RWPE1 (cell line): ENCODE measurements around the gene SH3GL3.

Experiments used
- CTCF ChIA-PET: fragments of 350-600 bp; sonication (Branson Sonifier 250); formaldehyde crosslinking; extraction: SDS; loops from one replicate; lab custom pipeline; 2021; lab: Yijun Ruan, JAX
- POLR2A ChIA-PET: fragments of 400-600 bp; formaldehyde crosslinking; extraction: SDS; loops from one replicate; lab custom pipeline; 2020; ENCODE audit warnings: antibody characterized with exemption; ENCODE audit not compliant: low non-redundant PET; lab: Yijun Ruan, JAX
- DNase-seq: peaks from one replicate; pipeline ENCODE4 v3.0.0; 2012; ENCODE audit warnings: low spot score
- H3K27ac ChIP-seq: fragments of 450-650 bp; 2 replicates; pipeline ENCODE4 v1.5.1; 2017
- CTCF ChIP-seq: fragments of 450-650 bp; conservative IDR thresholded peaks from 2 replicates; pipeline ENCODE4 v1.5.1; 2017; ENCODE audit warnings: low read depth, mild to moderate bottlenecking

SH3GL3 gene

GRCh38 chr15:83567318-83567717, 120.2 kb downstream of the SH3GL3 start:
- no peak for DNase-seq
- CTCF ChIA-PET = interaction anchor here (0.6 to 0.7 kb wide), 3 partner anchors 76 to 468 kb away, joined by 4 read pairs; no protein-coding TSS in a partner anchor
- H3K27ac ChIP-seq = no peak overlapping the region
- TF ChIP-seq CTCF = no peak
- POLR2A ChIA-PET = no interaction called here

DNA sequence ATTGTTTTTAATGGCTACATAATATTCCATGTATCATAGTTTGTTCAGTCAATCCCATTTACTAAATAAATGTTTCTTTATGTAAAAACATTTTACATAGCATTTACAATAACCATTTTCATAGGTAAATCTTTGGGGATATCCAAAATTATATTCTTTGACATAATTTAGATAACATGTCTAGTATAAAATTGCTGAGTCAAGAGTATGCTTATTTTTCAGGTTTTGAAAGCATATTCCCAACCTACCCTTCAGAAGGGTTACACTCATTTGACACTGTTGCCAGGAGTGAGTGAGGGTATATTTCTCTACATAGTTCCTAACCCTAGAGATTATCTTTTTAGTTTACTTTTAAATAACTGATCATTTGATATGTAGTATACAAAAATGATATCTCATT, 122.2 kb downstream of the SH3GL3 start:
- no peak overlapping the region for H3K27ac ChIP-seq
- no peak for TF ChIP-seq CTCF
- ChIA-PET POLR2A (no interaction called here), CTCF (no interaction called here)
- DNase-seq = no peak

GRCh38 chr15:83570756-83571155, 123.6 kb downstream of the SH3GL3 start:
- ChIA-PET CTCF (interaction anchor here (1.5 kb wide), 1 partner anchor 9 kb away, joined by 7 read pairs; no protein-coding TSS in a partner anchor), POLR2A (no interaction called here)
- H3K27ac ChIP-seq = no peak overlapping the region
- DNase-seq = no peak
- no peak for TF ChIP-seq CTCF

DNA sequence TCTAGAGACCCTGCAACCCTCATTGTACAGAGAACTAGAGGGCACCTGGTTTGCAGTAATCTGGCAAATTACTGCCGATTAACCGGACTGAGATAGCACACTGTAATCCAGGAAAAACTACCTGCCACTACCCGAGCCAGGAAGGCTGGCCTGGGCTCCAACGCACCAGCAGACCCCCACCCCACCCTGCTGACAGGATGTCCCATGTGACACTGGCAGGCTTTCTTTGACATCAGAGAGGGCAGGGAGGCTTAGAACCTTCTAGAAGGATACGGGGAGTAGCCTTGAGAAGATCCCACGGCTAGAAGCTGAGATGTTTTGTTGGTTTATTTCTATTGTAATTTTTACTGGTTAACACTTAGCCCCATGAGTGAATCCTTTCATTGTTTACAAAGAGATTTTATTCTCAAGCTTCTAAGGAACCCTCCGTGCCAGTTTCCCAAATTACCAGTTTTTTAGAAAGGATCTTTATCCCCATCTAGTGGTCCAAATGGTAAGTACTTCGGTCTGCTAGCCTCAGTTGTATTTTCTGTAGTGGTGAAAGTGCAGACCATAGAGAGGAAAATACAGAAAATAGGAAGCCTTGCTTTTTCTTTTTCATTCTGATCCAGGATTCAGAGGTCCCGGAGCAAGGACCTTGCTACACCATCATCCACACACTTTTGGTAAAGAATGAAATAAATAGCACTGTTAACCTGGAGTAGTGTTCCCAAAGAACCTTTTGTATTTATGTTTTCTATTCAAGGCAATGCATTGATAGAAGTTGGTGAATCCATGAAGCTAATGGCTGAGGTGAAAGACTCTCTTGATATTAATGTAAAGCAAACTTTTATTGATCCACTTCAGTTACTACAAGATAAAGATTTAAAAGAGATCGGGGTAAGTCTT, 124.9 kb downstream of the SH3GL3 start:
- peak; percentile 83 for TF ChIP-seq CTCF
- ChIA-PET CTCF (interaction anchor here (0.6 to 1.7 kb wide), 11 partner anchors 10 to 558 kb away, joined by 3 to 8 read pairs (median 4); no protein-coding TSS in a partner anchor), POLR2A (no interaction called here)
- peak; percentile 48 for DNase-seq
- no peak overlapping the region for H3K27ac ChIP-seq

DNA sequence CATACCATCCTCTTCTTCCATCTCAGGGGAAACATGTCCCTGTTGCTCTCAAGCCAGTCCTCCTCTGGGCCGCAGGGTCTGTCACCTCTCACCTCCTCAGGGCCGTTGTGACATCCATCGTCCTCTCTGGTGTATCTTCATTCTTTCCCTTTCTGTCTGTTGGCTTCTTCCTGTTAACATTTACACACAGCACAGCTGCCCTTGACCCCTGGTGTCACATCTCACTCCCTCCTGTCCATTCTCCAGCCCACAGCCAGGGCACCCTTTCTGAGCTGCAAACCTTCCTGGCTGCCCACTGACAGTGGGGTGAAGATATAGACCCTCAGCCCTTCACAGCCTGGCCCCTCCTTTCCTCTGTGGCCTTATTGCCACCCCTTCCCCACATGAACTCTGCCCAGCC, 127.2 kb downstream of the SH3GL3 start:
- ChIA-PET CTCF (interaction anchor here (0.6 to 1.3 kb wide), 4 partner anchors 13 to 263 kb away, joined by 3 to 5 read pairs (median 4); no protein-coding TSS in a partner anchor), POLR2A (no interaction called here)
- H3K27ac ChIP-seq = no peak overlapping the region
- no peak for TF ChIP-seq CTCF
- DNase-seq = no peak

DNA sequence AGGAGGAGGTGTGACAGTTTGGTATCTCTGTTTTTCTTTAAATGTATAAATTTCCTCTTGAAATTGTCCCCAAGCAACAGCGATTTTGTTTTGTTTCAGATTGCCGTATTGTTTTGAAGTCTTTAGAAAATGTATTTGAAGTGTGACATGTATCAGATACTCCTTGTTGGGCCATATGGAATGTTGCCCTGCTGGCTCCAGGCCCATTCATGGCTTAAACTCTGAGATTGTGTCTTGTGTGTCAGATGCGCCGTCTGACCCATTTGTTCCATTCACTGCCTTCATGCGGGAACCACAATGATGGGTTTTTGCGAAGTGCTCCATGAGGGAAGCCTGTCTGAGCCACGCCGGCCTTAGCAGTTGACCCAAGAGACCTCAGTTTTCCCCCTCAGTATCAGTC, 131.6 kb downstream of the SH3GL3 start:
- ChIA-PET CTCF (no interaction called here), POLR2A (interaction anchor here (0.5 kb wide), 1 partner anchor 175 kb away, joined by 3 read pairs; no protein-coding TSS in a partner anchor)
- no peak for TF ChIP-seq CTCF
- no peak overlapping the region for H3K27ac ChIP-seq
- no peak for DNase-seq
